CD14-positive monocyte (primary cell): ENCODE results near the gene CHD1. TPM values are rescaled to one million over a fixed set of nuclear protein-coding genes. Genes with fewer than 3 reads are reported as not detected.

Source experiments
- DNase-seq, 3 donors: peaks; one replicate each; pipeline ENCODE4 v3.0.0-alpha.2; 2011 to 2022
- H2AFZ ChIP-seq: 2 replicates; pipeline ENCODE4 v1.6.0; 2012; ENCODE audit warnings: mild to moderate bottlenecking, low read depth, low read length, inconsistent platforms; ENCODE audit not compliant: insufficient read depth, poor library complexity, severe bottlenecking
- H3K27ac ChIP-seq, 2 donors: 1 replicate in 1 of 2; 2 replicates in 1 of 2; pipeline ENCODE4 v1.5.1; 2012 to 2013; ENCODE audit warnings: low read length in 2 of 2, control low read depth in 1 of 2, inconsistent platforms in 1 of 2, low read depth in 1 of 2, mild to moderate bottlenecking in 1 of 2
- H3K27me3 ChIP-seq, 2 donors: one replicate each; pipeline versions ENCODE4 v1.6.0 to v1.6.1; 2011 to 2013; ENCODE audit warnings: low read length in 2 of 2; ENCODE audit not compliant: control insufficient read depth in 2 of 2, insufficient read depth in 2 of 2
- H3K36me3 ChIP-seq, 2 donors: replicated peaks in 1 of 2; 1 replicate in 1 of 2; 2 replicates in 1 of 2; pipeline versions ENCODE4 v1.5.1 to v1.6.1; 2012 to 2013; ENCODE audit warnings: low read length in 2 of 2, control low read depth in 1 of 2, inconsistent platforms in 1 of 2, mild to moderate bottlenecking in 1 of 2; ENCODE audit not compliant: insufficient read depth in 2 of 2, control insufficient read depth in 1 of 2
- H3K4me1 ChIP-seq, 2 donors: 1 replicate in 1 of 2; 2 replicates in 1 of 2; pipeline versions ENCODE4 v1.5.1 to v1.6.1; 2012 to 2013; ENCODE audit warnings: low read length in 2 of 2, control low read depth in 1 of 2, inconsistent platforms in 1 of 2, mild to moderate bottlenecking in 1 of 2, moderate library complexity in 1 of 2; ENCODE audit not compliant: insufficient read depth in 2 of 2, control insufficient read depth in 1 of 2
- H3K4me2 ChIP-seq: replicated peaks from 2 replicates; pipeline ENCODE3; 2012; ENCODE audit warnings: low read length, moderate library complexity, mild to moderate bottlenecking; ENCODE audit not compliant: poor library complexity, severe bottlenecking; ENCODE audit errors: extremely low read depth
- H3K4me3 ChIP-seq, 3 experiments: fragments of 200-600 bp in 1 of 3; sonication (generic) in 1 of 3; replicated peaks in 1 of 3; 1 replicate in 2 of 3; 2 replicates in 1 of 3; pipeline ENCODE4 v1.5.1; 2011 to 2013; ENCODE audit warnings: low read length in 3 of 3, mild to moderate bottlenecking in 3 of 3, control low read depth in 2 of 3, low read depth in 2 of 3, inconsistent platforms in 1 of 3, moderate library complexity in 1 of 3
- H3K79me2 ChIP-seq: 2 replicates; pipeline ENCODE4 v1.6.0; 2012; ENCODE audit warnings: mild to moderate bottlenecking, control low read depth, inconsistent platforms, low read length, moderate library complexity; ENCODE audit not compliant: insufficient read depth
- H3K9ac ChIP-seq: 2 replicates; pipeline ENCODE4 v1.6.0; 2017; ENCODE audit warnings: low read length, mild to moderate bottlenecking; ENCODE audit not compliant: insufficient read depth, poor library complexity, severe bottlenecking
- H3K9me3 ChIP-seq, 2 donors: replicated peaks in 1 of 2; 1 replicate in 1 of 2; 2 replicates in 1 of 2; pipeline versions ENCODE4 v1.5.1 to v1.6.1; 2012 to 2013; ENCODE audit warnings: low read length in 2 of 2, control low read depth in 1 of 2; ENCODE audit not compliant: control insufficient read depth in 1 of 2, insufficient read depth in 1 of 2
- H4K20me1 ChIP-seq: 2 replicates; pipeline ENCODE4 v1.6.0; 2012; ENCODE audit warnings: mild to moderate bottlenecking, low read length, control low read depth, moderate library complexity; ENCODE audit not compliant: insufficient read depth
- H3K27ac Mint-ChIP-seq, 7 donors: one replicate each; pipeline ENCODE4 v1.8.0; 2020; ENCODE audit warnings: mild to moderate bottlenecking in 7 of 7, mixed read lengths in 7 of 7, moderate library complexity in 6 of 7, inconsistent platforms in 2 of 7
- H3K27me3 Mint-ChIP-seq, 3 donors: one replicate each; pipeline ENCODE4 v1.8.0; 2021 to 2022; ENCODE audit warnings: low read depth in 3 of 3, mild to moderate bottlenecking in 3 of 3, mixed read lengths in 3 of 3, moderate library complexity in 3 of 3, inconsistent platforms in 1 of 3
- H3K36me3 Mint-ChIP-seq, 2 donors: one replicate each; pipeline ENCODE4 v1.8.0; 2020; ENCODE audit warnings: mixed read lengths in 2 of 2, inconsistent platforms in 1 of 2, mild to moderate bottlenecking in 1 of 2
- H3K4me1 Mint-ChIP-seq: one replicate; pipeline ENCODE4 v1.8.0; 2020; ENCODE audit warnings: mild to moderate bottlenecking, mixed read lengths
- H3K4me3 Mint-ChIP-seq, 2 donors: one replicate each; pipeline ENCODE4 v1.8.0; 2020; ENCODE audit warnings: mild to moderate bottlenecking in 2 of 2, mixed read lengths in 2 of 2, moderate library complexity in 1 of 2
- H3K9me3 Mint-ChIP-seq, 7 donors: one replicate each; pipeline ENCODE4 v1.8.0; 2020 to 2022; ENCODE audit warnings: mixed read lengths in 7 of 7, mild to moderate bottlenecking in 6 of 7, moderate library complexity in 6 of 7, inconsistent platforms in 2 of 7
- WGBS: methylation state at CpG from one replicate; pipeline ENCODE4 v1.1.5; 2013; ENCODE audit warnings: missing lambda C conversion rate; ENCODE audit not compliant: insufficient coverage; 5-methylcytosine and 5-hydroxymethylcytosine counted together
- intact Hi-C, 2 donors: fragments of 100-400 bp; cut with micrococcal nuclease; formaldehyde crosslinking; loops; one replicate each; pipeline versions ENCODE4 v1.15.0 to v1.15.1; 2023
- polyA plus RNA-seq, 3 donors: library from polyadenylated mRNA; depleted of rRNA in 1 of 3; unstranded in 2 of 3; stranded (reverse) in 1 of 3; fragments of 300-500 nt in 2 of 3; fragments of >200 nt in 1 of 3; fragmentation: Illumina TruSeq in 2 of 3; gene quantifications; 1 replicate in 2 of 3; 2 replicates in 1 of 3; pipeline ENCODE4 v1.2.3, GENCODE V29; 2012 to 2021
- TF ChIP-seq, protein P1 (sequence below): fragments of 200-600 bp; IDR thresholded peaks from one replicate; pipeline ENCODE4 v1.8.0; 2022; ENCODE audit warnings: antibody characterized with exemption, mild to moderate bottlenecking

Gene CHD1
- polyA plus RNA-seq, 3 donors = 3.1 to 45.7 (median 6.7) TPM

- H3K4me1 Mint-ChIP-seq = peaks cover 47% of the 10 kb centered on the region
- 95% methylated on average over 4 of the region's 4 CpGs for WGBS
- H3K36me3 Mint-ChIP-seq = peaks cover 65 to 72% of the 10 kb centered on the region in 2 donors
- no peaks in the 10 kb centered on the region for H3K9me3 Mint-ChIP-seq
- Histone ChIP-seq H4K20me1 (peaks cover 99% of the 10 kb centered on the region), H3K27ac (no peak overlapping the region), H3K4me3 (no peak overlapping the region), H3K27me3 (no peaks in the 10 kb centered on the region), H3K4me1 (peaks cover 14 to 37% of the 10 kb centered on the region in 2 donors), H3K4me2 (no peak overlapping the region), H2AFZ (no peak overlapping the region), H3K9ac (no peak overlapping the region), H3K79me2 (peaks cover 100% of the 10 kb centered on the region), H3K36me3 (peaks cover 67 to 88% of the 10 kb centered on the region in 2 donors), H3K9me3 (no peaks in the 10 kb centered on the region)
- no peaks in the 10 kb centered on the region for H3K27me3 Mint-ChIP-seq
- no peak for DNase-seq
- H3K27ac Mint-ChIP-seq = peak overlapping the region in 3 of 7 donors; percentile 21 to 33 (median 24)
- no peak overlapping the region for H3K4me3 Mint-ChIP-seq
- TF ChIP-seq, protein P1, sequence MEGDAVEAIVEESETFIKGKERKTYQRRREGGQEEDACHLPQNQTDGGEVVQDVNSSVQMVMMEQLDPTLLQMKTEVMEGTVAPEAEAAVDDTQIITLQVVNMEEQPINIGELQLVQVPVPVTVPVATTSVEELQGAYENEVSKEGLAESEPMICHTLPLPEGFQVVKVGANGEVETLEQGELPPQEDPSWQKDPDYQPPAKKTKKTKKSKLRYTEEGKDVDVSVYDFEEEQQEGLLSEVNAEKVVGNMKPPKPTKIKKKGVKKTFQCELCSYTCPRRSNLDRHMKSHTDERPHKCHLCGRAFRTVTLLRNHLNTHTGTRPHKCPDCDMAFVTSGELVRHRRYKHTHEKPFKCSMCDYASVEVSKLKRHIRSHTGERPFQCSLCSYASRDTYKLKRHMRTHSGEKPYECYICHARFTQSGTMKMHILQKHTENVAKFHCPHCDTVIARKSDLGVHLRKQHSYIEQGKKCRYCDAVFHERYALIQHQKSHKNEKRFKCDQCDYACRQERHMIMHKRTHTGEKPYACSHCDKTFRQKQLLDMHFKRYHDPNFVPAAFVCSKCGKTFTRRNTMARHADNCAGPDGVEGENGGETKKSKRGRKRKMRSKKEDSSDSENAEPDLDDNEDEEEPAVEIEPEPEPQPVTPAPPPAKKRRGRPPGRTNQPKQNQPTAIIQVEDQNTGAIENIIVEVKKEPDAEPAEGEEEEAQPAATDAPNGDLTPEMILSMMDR = no peak
- intact Hi-C loops = no loop called here
These were observed 6.8 kb downstream of the CHD1 start for GRCh38 chr5:98921947-98922505.

DNA sequence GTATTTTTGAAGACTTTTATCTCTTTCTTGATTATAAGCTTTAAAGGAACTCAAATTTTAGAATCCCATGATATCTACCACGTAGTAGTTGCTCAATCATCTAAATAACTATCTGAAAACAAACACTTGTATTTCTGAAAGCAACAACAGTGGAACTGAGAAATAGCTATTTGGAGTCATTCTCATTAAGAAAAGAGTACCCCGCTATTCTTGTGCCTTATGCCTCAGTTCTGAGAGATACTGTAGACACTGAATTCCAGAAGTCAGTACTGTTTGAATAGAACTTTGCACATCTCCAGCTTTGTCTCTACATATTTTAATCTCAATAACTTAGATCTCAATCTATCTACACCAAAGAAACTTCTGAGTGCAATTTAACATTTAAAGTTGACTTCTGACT is 11.4 kb downstream of the CHD1 start:
- Histone ChIP-seq H2AFZ (no peak overlapping the region), H3K27me3 (no peaks in the 10 kb centered on the region), H3K4me1 (peaks cover 12 to 38% of the 10 kb centered on the region in 2 donors), H4K20me1 (peaks cover 100% of the 10 kb centered on the region), H3K27ac (peak overlapping the region in 1 of 2 donors; percentile 45), H3K4me3 (no peak overlapping the region), H3K9ac (no peak overlapping the region), H3K9me3 (no peaks in the 10 kb centered on the region), H3K79me2 (peaks cover 100% of the 10 kb centered on the region), H3K36me3 (peaks cover 49 to 70% of the 10 kb centered on the region in 2 donors), H3K4me2 (peak overlapping the region; percentile 1)
- TF ChIP-seq, protein P1 = no peak
- intact Hi-C loops = no loop called here
- Mint-ChIP-seq H3K4me3 (no peak overlapping the region), H3K4me1 (peaks cover 41% of the 10 kb centered on the region), H3K27me3 (no peaks in the 10 kb centered on the region), H3K27ac (peak overlapping the region in 4 of 7 donors; percentile 28 to 65 (median 39)), H3K9me3 (no peaks in the 10 kb centered on the region), H3K36me3 (peaks cover 53 to 62% of the 10 kb centered on the region in 2 donors)
- no peak for DNase-seq
- WGBS = 100% methylated on average over 1 of the region's 2 CpGs
